C4-2B (cell line): ENCODE results near the gene GJC2.

Experiments
- CTCF ChIP-seq: fragments of 450-650 bp; conservative IDR thresholded peaks from 2 replicates; pipeline ENCODE4 v1.5.1; 2017; ENCODE audit warnings: mild to moderate bottlenecking
- ZFX ChIP-seq: fragments of 450-650 bp; IDR thresholded peaks from 2 replicates; pipeline ENCODE4 v1.6.1; 2017

- TF ChIP-seq ZFX (no peak), CTCF (no peak)
Observed at GRCh38 chr1:228176461-228177182, 26.9 kb downstream of the GJC2 start.
